Kidney epithelial cell (primary cell): Measurements from ENCODE around the gene SRMS. TPM values are rescaled to one million over a fixed set of nuclear protein-coding genes. Genes with fewer than 3 reads are reported as not detected.

Experiments
- DNase-seq: peaks from one replicate; pipeline ENCODE4 v3.0.0-alpha.2; 2010; ENCODE audit warnings: low read depth
- H3K27me3 ChIP-seq: 2 replicates; pipeline ENCODE4 v1.6.0; 2011; ENCODE audit warnings: low read length; ENCODE audit not compliant: control insufficient read depth, insufficient read depth
- H3K36me3 ChIP-seq: 2 replicates; pipeline ENCODE4 v1.5.1; 2011; ENCODE audit warnings: low read length; ENCODE audit not compliant: control insufficient read depth, insufficient read depth
- H3K4me3 ChIP-seq: 2 replicates; pipeline ENCODE4 v1.5.1; 2011; ENCODE audit warnings: low read depth, mild to moderate bottlenecking, control low read depth, low read length
- total RNA-seq: library from RNA; depleted of rRNA; stranded (reverse); fragments of >200 nt; gene quantifications from 2 replicates; pipeline ENCODE4 v1.2.3, GENCODE V29; 2015
- TF ChIP-seq, protein P1 (sequence below): IDR thresholded peaks from 2 replicates; pipeline ENCODE4 v1.5.1; 2011; ENCODE audit warnings: mild to moderate bottlenecking, moderate library complexity, low read length, control low read depth, inconsistent platforms; ENCODE audit not compliant: insufficient read depth, poor library complexity, severe bottlenecking

SRMS gene
- total RNA-seq, 1 donor from 2014 or later = not detected

DNA sequence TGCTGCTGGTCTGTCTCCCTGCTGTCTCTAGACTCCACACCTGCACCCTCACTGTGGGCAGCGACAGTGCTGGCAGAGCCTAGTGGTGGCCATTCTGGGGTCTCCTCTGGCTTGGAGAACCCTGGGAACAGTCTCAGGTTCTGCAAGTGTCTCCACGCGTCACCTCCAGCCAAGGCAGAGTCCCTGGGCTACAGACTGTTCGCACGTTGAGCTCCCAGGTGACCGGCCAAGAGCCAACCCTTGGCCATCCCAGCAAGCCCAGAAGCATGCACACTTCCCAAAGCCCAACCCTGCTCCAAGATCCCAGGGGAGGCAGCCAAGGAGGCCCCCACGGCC is 53.5 kb downstream of the SRMS start:
- H3K27me3 ChIP-seq = peaks cover 19% of the 10 kb centered on the region
- TF ChIP-seq, protein P1, sequence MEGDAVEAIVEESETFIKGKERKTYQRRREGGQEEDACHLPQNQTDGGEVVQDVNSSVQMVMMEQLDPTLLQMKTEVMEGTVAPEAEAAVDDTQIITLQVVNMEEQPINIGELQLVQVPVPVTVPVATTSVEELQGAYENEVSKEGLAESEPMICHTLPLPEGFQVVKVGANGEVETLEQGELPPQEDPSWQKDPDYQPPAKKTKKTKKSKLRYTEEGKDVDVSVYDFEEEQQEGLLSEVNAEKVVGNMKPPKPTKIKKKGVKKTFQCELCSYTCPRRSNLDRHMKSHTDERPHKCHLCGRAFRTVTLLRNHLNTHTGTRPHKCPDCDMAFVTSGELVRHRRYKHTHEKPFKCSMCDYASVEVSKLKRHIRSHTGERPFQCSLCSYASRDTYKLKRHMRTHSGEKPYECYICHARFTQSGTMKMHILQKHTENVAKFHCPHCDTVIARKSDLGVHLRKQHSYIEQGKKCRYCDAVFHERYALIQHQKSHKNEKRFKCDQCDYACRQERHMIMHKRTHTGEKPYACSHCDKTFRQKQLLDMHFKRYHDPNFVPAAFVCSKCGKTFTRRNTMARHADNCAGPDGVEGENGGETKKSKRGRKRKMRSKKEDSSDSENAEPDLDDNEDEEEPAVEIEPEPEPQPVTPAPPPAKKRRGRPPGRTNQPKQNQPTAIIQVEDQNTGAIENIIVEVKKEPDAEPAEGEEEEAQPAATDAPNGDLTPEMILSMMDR = no peak
- H3K4me3 ChIP-seq = no peak overlapping the region
- H3K36me3 ChIP-seq = no peaks in the 10 kb centered on the region
- DNase-seq = no peak

DNA sequence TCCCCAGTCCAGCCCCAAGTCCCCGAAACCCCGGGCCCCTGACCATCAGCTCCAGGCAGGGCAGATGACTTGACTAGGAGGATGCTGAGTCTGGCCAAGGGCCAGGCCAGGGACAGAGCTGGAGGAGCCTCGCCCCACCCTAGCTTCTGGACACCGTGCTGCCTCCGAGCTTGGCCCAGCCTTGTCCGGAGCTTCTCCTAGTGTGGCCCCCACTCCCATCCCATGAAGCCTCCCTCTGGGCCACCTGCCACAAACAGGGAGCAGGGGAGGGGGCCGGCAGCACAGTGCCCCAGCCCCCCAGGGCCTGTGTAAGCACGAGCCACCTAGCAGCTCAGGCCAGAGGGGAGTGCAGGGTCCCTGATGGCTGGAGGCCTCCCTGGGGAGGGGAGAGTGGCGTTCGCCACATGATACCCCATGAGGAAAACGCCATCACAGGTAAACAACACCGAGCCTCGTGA is 54.0 kb downstream of the SRMS start:
- no peaks in the 10 kb centered on the region for H3K36me3 ChIP-seq
- TF ChIP-seq, protein P1 = no peak
- H3K4me3 ChIP-seq = no peak overlapping the region
- no peak for DNase-seq
- peaks cover 24% of the 10 kb centered on the region for H3K27me3 ChIP-seq

DNA sequence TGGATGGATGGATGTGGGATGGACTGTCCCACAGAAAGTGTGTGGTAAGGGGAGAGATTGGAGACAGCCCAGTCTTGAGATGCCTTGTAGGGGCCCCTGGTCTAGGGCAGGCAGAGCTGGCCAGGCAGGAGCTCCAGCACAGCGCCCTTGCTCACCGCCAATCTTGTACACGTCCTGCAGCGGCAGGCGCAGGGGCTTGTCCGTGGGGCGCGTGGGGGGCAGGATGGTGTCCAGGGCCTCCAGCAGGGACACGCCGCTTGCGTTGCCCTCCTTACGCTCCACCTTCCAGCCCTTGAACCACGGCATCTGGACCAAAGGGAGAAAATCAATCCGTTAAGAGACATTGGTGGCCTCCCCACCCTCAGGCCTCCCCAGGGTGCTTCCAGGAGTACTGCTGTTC is 54.6 kb downstream of the SRMS start:
- TF ChIP-seq, protein P1 = no peak
- Histone ChIP-seq H3K27me3 (peaks cover 21% of the 10 kb centered on the region), H3K4me3 (no peak overlapping the region), H3K36me3 (no peaks in the 10 kb centered on the region)
- DNase-seq = no peak

DNA sequence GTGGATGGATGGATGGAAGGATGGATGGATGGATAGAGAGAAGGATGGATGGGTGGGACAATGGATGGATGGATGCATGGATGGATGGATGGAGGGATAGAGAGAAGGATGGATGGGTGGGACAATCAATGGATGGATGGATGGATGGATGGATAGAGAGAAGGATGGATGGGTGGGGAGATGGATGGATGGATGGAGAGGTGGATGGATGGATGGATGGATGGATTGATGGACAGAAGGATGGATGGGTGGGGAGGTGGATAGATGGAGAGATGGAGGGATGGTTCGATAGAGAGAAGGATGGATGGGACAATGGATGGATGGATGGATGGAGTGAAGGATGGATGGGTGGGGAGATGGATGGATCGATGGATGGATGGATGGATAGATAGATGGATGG is 55.0 kb downstream of the SRMS start:
- DNase-seq = no peak
- no peak overlapping the region for H3K4me3 ChIP-seq
- TF ChIP-seq, protein P1 = no peak
- H3K27me3 ChIP-seq = peaks cover 22% of the 10 kb centered on the region
- H3K36me3 ChIP-seq = no peaks in the 10 kb centered on the region

DNA sequence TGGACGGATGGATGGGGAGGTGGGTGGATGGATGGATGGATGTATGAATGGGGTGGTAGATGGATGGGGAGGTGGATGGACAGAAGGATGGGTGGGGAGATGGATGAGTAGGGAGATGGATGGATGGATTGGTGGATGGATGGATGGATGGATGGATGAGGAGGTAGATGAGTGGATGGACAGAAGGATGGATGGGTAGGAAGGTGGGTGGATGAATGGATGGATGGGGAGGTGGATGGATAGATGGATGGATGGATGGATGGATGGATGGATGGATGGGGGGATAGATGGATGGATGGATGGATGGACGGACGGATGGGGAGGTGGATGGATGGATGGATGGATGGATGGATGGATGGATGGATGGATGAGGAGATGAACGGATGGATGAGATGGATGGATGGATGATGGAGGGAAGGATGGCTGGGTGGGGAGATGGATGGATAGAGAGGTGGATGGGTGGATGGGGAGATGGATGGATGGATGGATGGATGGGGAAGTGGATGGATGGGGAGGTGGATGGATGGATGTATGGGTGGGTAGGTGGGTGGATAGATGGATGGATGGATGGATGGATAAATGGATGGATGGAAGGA is 55.8 kb downstream of the SRMS start:
- Histone ChIP-seq H3K36me3 (no peaks in the 10 kb centered on the region), H3K4me3 (no peak overlapping the region), H3K27me3 (peaks cover 27% of the 10 kb centered on the region)
- TF ChIP-seq, protein P1 = no peak
- no peak for DNase-seq

DNA sequence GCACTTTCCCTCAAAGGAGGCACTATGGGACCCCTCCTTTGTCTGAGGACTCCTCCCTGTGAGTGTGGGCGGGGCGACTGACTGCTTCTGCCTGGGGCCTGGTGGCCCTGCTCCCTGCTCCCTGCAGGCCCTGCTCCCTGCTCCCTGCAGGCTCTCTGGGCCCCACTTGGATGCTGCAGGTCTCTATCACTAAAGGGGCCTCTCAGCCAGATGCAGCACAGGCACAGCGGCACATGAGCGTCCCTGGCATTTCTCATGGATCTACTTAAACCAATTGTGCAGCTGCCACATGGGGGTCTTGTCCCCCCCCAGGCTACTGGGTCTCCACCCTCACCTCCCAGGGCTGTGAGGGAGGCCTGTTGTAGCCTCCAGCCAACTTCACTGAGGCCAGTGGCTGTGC is 56.5 kb downstream of the SRMS start:
- TF ChIP-seq, protein P1 = no peak
- no peak for DNase-seq
- H3K27me3 ChIP-seq = peaks cover 26% of the 10 kb centered on the region

More for the DNA sequence above, 56.5 kb downstream of the SRMS start:
- no peaks in the 10 kb centered on the region for H3K36me3 ChIP-seq
- H3K4me3 ChIP-seq = no peak overlapping the region

Other genes starting within 250 kb of the SRMS start
- not detected in 2 replicates for gene CHRNA4, start 186.4 kb downstream of the SRMS start, total RNA-seq
- gene KCNQ2, start 75.1 kb downstream of the SRMS start, total RNA-seq = 0.04 and 0.21 TPM in 2 replicates
- gene EEF1A2, start 48.7 kb downstream of the SRMS start, total RNA-seq = 14.9 and 18.0 TPM in 2 replicates
- 114 and 211 TPM in 2 replicates for gene PPDPF, start 27.0 kb downstream of the SRMS start, total RNA-seq
- 0.33 and 0.55 TPM in 2 replicates for gene PTK6, start 10.4 kb downstream of the SRMS start, total RNA-seq
- 0.68 and 1.1 TPM in 2 replicates for gene FNDC11, start 6.4 kb upstream of the SRMS start, total RNA-seq
- gene HELZ2, start 26.5 kb upstream of the SRMS start, total RNA-seq = 69.2 and 85.2 TPM in 2 replicates
- 14.4 and 17.7 TPM in 2 replicates for gene GMEB2, start 79.4 kb upstream of the SRMS start, total RNA-seq
- 40.8 and 41.1 TPM in 2 replicates for gene STMN3, start 105.7 kb upstream of the SRMS start, total RNA-seq
- gene RTEL1, start 110.6 kb upstream of the SRMS start, total RNA-seq = 18.6 and 30.7 TPM in 2 replicates
- 97.0 and 119 TPM in 2 replicates for gene TNFRSF6B, start 148.9 kb upstream of the SRMS start, total RNA-seq
- gene ARFRP1, start 160.2 kb upstream of the SRMS start, total RNA-seq = 47.7 and 56.9 TPM in 2 replicates
- gene ZGPAT, start 160.3 kb upstream of the SRMS start, total RNA-seq = 39.8 and 42.6 TPM in 2 replicates
- 9.4 and 14.0 TPM in 2 replicates for gene LIME1, start 188.9 kb upstream of the SRMS start, total RNA-seq
- 50.2 and 91.1 TPM in 2 replicates for gene SLC2A4RG, start 192.0 kb upstream of the SRMS start, total RNA-seq